PC-3 (cell line): Measurements from ENCODE around the gene SLC8A1. TPM values are rescaled to one million over a fixed set of nuclear protein-coding genes. Genes with fewer than 3 reads are reported as not detected.

Experiments used
- ATAC-seq: fragments of 200-7000 bp; cut with Tn5 transposase; 2 replicates; pipeline ENCODE4 v1.9.1; 2020; ENCODE audit warnings: mild to moderate bottlenecking, moderate library complexity
- BruUV-seq: library from RNA; stranded (reverse); fragments of 400-500 nt; replicated peaks from 2 replicates; lab custom pipeline; 2021; lab: Mats Ljungman, UMichigan
- CTCF ChIA-PET: fragments of 300-600 bp; sonication (Branson Sonifier 250); formaldehyde crosslinking; loops from one replicate; lab custom pipeline; 2022; ENCODE audit warnings: antibody characterized with exemption; lab: Charles Lee
- POLR2A ChIA-PET: fragments of 300-600 bp; sonication (Branson Sonifier 250); formaldehyde crosslinking; loops from one replicate; lab custom pipeline; 2022; ENCODE audit warnings: antibody characterized with exemption; ENCODE audit not compliant: unreplicated experiment; lab: Charles Lee
- DNase-seq: peaks from one replicate; pipeline ENCODE4 v3.0.0-alpha.2; 2015
- H2AFZ ChIP-seq: fragments of 300-600 bp; sonication (generic); 2 replicates; pipeline ENCODE4 v1.6.0; 2016; ENCODE audit warnings: antibody characterized with exemption, low read length
- H3F3A ChIP-seq: fragments of 300-600 bp; sonication (generic); one replicate; pipeline ENCODE4 v1.6.0; 2017; ENCODE audit warnings: antibody characterized with exemption, low read length, control low read depth, mild to moderate bottlenecking; ENCODE audit not compliant: unreplicated experiment
- H3K27ac ChIP-seq: fragments of 300-600 bp; sonication (generic); 2 replicates; pipeline ENCODE4 v1.5.1; 2016; ENCODE audit warnings: mild to moderate bottlenecking, low read length
- H3K27me3 ChIP-seq: fragments of 300-600 bp; sonication (generic); 2 replicates; pipeline ENCODE4 v1.6.1; 2016; ENCODE audit warnings: low read length, mixed read lengths
- H3K36me3 ChIP-seq: fragments of 300-600 bp; sonication (generic); 2 replicates; pipeline ENCODE4 v1.6.1; 2016; ENCODE audit warnings: low read depth, mixed run types, low read length, mixed read lengths
- H3K4me1 ChIP-seq: fragments of 300-600 bp; sonication (generic); 2 replicates; pipeline ENCODE4 v1.5.1; 2016; ENCODE audit warnings: low read length; ENCODE audit not compliant: insufficient read depth
- H3K4me2 ChIP-seq: fragments of 300-600 bp; sonication (generic); 2 replicates; pipeline ENCODE4 v1.6.0; 2016; ENCODE audit warnings: low read length
- H3K4me3 ChIP-seq: fragments of 300-600 bp; sonication (generic); 2 replicates; pipeline ENCODE4 v1.5.1; 2016; ENCODE audit warnings: mild to moderate bottlenecking, low read length, mixed read lengths
- H3K79me2 ChIP-seq: fragments of 300-600 bp; sonication (generic); 2 replicates; pipeline ENCODE4 v1.6.1; 2017; ENCODE audit warnings: low read length, mixed read lengths
- H3K9ac ChIP-seq: fragments of 300-600 bp; sonication (generic); 2 replicates; pipeline ENCODE4 v1.6.0; 2016; ENCODE audit warnings: mild to moderate bottlenecking, low read length
- H3K9me2 ChIP-seq: fragments of 300-600 bp; sonication (generic); replicated peaks from 2 replicates; pipeline ENCODE4 v1.6.1; 2016; ENCODE audit warnings: mixed run types, low read length, mixed read lengths
- H3K9me3 ChIP-seq: fragments of 300-600 bp; sonication (generic); 2 replicates; pipeline ENCODE4 v1.6.1; 2016; ENCODE audit warnings: low read length, mixed read lengths
- H4K20me1 ChIP-seq: fragments of 300-600 bp; sonication (generic); 2 replicates; pipeline ENCODE4 v1.6.1; 2016; ENCODE audit warnings: low read length, mixed read lengths
- EZH2 ChIP-seq: fragments of 300-600 bp; sonication (generic); IDR thresholded peaks from one replicate; pipeline ENCODE4 v1.6.1; 2017; ENCODE audit warnings: antibody characterized with exemption, mild to moderate bottlenecking, low read length; ENCODE audit not compliant: unreplicated experiment
- EZH2phosphoT487 ChIP-seq: fragments of 300-600 bp; sonication (generic); IDR thresholded peaks from 2 replicates; pipeline ENCODE4 v1.6.1; 2018; ENCODE audit warnings: mild to moderate bottlenecking, antibody characterized with exemption, low read length, borderline replicate concordance
- intact Hi-C: fragments of 100-400 bp; cut with micrococcal nuclease; formaldehyde crosslinking; loops from 2 replicates; pipeline ENCODE4 v1.9.0; 2023
- total RNA-seq: library from RNA; depleted of rRNA; stranded (reverse); fragments of >200 nt; gene quantifications from 2 replicates; pipeline ENCODE4 v1.2.3, GENCODE V29; 2014
- TF ChIP-seq, protein P1 (sequence below): fragments of 300-600 bp; sonication (generic); conservative IDR thresholded peaks from 2 replicates; pipeline ENCODE4 v1.5.1; 2017; ENCODE audit warnings: antibody characterized with exemption, low read depth, mild to moderate bottlenecking, low read length

The SLC8A1 gene
- total RNA-seq, 1 experiment from 2014 or later: 1.3 TPM

DNA sequence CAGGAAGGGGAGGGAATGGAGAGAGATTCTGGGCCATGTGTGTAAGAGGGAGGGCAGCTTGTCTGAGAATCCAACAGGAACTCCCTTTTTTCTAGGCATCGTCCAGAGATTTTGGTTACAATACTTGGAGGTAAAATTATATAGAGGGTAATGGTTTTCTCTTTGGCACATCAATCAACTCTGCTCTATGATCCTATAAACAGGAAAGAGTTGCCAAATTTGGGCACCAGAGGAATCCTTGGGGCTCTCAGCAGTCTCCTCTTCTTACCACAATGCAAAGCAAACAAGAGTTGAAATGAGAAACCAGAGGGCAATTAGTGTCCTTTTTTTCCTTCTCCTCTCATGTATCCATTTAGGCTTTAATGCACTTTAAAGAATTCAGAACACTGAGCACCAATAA lies 243.4 kb downstream of the SLC8A1 start:
- Histone ChIP-seq H3K36me3 (no peaks in the 10 kb centered on the region), H3K4me3 (no peak overlapping the region), H3K27me3 (no peaks in the 10 kb centered on the region), H3K9me3 (no peaks in the 10 kb centered on the region), H3K4me1 (no peaks in the 10 kb centered on the region), H2AFZ (no peak overlapping the region), H3K79me2 (no peaks in the 10 kb centered on the region), H3F3A (no peaks in the 10 kb centered on the region), H3K9me2 (no peaks in the 10 kb centered on the region), H4K20me1 (no peaks in the 10 kb centered on the region), H3K9ac (no peak overlapping the region), H3K27ac (no peak overlapping the region), H3K4me2 (no peak overlapping the region)
- ChIA-PET CTCF (interaction anchor here (0.8 kb wide), 1 partner anchor 295 kb away, joined by 4 read pairs; no protein-coding TSS in a partner anchor), POLR2A (no interaction called here)
- intact Hi-C loops: no loop called here
- TF ChIP-seq, protein P1, sequence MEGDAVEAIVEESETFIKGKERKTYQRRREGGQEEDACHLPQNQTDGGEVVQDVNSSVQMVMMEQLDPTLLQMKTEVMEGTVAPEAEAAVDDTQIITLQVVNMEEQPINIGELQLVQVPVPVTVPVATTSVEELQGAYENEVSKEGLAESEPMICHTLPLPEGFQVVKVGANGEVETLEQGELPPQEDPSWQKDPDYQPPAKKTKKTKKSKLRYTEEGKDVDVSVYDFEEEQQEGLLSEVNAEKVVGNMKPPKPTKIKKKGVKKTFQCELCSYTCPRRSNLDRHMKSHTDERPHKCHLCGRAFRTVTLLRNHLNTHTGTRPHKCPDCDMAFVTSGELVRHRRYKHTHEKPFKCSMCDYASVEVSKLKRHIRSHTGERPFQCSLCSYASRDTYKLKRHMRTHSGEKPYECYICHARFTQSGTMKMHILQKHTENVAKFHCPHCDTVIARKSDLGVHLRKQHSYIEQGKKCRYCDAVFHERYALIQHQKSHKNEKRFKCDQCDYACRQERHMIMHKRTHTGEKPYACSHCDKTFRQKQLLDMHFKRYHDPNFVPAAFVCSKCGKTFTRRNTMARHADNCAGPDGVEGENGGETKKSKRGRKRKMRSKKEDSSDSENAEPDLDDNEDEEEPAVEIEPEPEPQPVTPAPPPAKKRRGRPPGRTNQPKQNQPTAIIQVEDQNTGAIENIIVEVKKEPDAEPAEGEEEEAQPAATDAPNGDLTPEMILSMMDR: no peak
- TF ChIP-seq EZH2phosphoT487: no peak
- no peak for TF ChIP-seq EZH2
- DNase-seq (no peak), ATAC-seq (no peak)
- BruUV-seq: no TSS peak

DNA sequence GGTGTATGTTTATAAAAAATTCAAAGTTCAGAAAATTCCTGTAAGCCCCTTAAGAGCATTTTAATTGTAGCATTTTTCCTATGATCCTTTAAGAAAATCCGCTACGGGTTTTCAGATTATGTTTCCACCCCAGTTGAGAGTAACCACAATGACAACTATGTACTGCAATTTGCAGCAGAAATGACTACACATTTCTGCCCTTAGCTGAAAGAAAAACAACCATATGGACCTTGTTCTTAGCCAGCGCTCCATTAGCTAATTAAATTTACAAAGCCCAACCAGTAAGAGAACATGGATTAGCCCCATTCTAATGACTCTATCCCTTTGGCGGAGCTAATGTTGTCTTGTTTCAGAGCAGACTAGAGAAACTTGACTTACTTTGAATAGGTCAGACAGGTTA lies 247.6 kb downstream of the SLC8A1 start:
- no peak overlapping the region for H3K27ac ChIP-seq
- H3F3A ChIP-seq: no peaks in the 10 kb centered on the region
- no peak overlapping the region for H2AFZ ChIP-seq
- CTCF ChIA-PET: no interaction called here
- no peak overlapping the region for H3K4me3 ChIP-seq
- no peaks in the 10 kb centered on the region; the same call in 1 of the 2 replicates for H3K9me2 ChIP-seq
- no peaks in the 10 kb centered on the region for H3K36me3 ChIP-seq
- no peaks in the 10 kb centered on the region for H3K9me3 ChIP-seq
- ATAC-seq: no peak
- H4K20me1 ChIP-seq: no peaks in the 10 kb centered on the region
- no peak for DNase-seq
- BruUV-seq: no TSS peak
- TF ChIP-seq, protein P1: no peak
- TF ChIP-seq EZH2phosphoT487 (no peak), EZH2 (no peak)
- H3K9ac ChIP-seq: no peak overlapping the region
- intact Hi-C loops: no loop called here
- no peak overlapping the region for H3K4me2 ChIP-seq
- no peaks in the 10 kb centered on the region for H3K79me2 ChIP-seq
- POLR2A ChIA-PET: no interaction called here
- H3K4me1 ChIP-seq: no peaks in the 10 kb centered on the region
- no peaks in the 10 kb centered on the region for H3K27me3 ChIP-seq

DNA sequence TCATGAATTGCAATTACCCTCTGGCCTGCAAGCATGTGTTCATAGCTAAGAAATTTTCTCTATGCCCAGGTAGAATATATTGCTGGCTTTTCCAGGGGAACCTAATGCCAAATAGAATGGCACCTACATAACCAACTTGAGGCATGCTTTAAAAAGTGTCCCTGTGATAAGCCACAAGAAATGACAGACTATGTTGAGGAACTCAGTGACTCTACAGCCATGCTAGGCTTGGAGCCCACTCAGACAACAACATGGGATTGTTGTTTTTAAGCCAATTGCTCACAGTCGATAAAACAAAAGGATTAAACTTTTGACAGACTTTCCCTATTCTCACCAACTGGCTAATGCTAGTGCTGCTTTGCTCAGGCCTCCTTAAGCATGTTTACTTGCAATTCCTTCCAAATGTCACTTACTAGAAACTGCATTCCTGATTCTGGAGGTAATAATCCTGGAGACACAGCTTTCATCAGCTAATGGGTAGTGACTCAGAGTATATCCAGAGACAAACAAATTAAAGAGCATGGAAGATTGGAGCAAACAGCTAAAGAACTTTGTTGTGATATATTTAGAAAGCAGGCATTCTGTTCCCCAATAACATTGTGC lies 249.0 kb downstream of the SLC8A1 start:
- Histone ChIP-seq H3K4me2 (no peak overlapping the region), H2AFZ (no peak overlapping the region), H3K9ac (no peak overlapping the region), H3K9me2 (no peaks in the 10 kb centered on the region; the same call in 1 of the 2 replicates), H3K27me3 (no peaks in the 10 kb centered on the region), H3K36me3 (no peaks in the 10 kb centered on the region), H3F3A (no peaks in the 10 kb centered on the region), H3K9me3 (no peaks in the 10 kb centered on the region), H3K4me3 (no peak overlapping the region), H3K27ac (no peak overlapping the region), H3K79me2 (no peaks in the 10 kb centered on the region), H4K20me1 (no peaks in the 10 kb centered on the region), H3K4me1 (no peaks in the 10 kb centered on the region)
- intact Hi-C loops: no loop called here
- ChIA-PET CTCF (no interaction called here), POLR2A (no interaction called here)
- no peak for TF ChIP-seq EZH2phosphoT487
- no peak for TF ChIP-seq EZH2
- BruUV-seq: no TSS peak
- ATAC-seq: no peak
- DNase-seq: no peak
